Epidermal melanocyte (primary cell): Measurements from ENCODE around the gene INPP4B.
"Not testable (repeated sequence)": the region's sequence is repeated elsewhere in the genome, so short reads cannot be mapped to it uniquely, and the experiment has no call there.

Experiments
- DNase-seq: peaks from one replicate; pipeline ENCODE4 v3.0.0; 2011; ENCODE audit warnings: low spot score; ENCODE audit not compliant: insufficient read length

INPP4B gene

GRCh38 chr4:142687547-142688275 lies 158.4 kb downstream of the INPP4B start:
- no peak for DNase-seq

- DNase-seq, result no peak
These were observed 160.0 kb downstream of the INPP4B start for GRCh38 chr4:142686081-142686480.

- no peak for DNase-seq
These were observed 162.1 kb downstream of the INPP4B start for GRCh38 chr4:142683997-142684396.

GRCh38 chr4:142683503-142683902 lies 162.6 kb downstream of the INPP4B start:
- no peak for DNase-seq

GRCh38 chr4:142671516-142671915 lies 174.6 kb downstream of the INPP4B start:
- no peak for DNase-seq

GRCh38 chr4:142663828-142664227 lies 182.3 kb downstream of the INPP4B start:
- DNase-seq, result no peak

GRCh38 chr4:142660728-142661127 lies 185.4 kb downstream of the INPP4B start:
- no peak for DNase-seq

- DNase-seq, result no peak
These were observed 189.9 kb downstream of the INPP4B start for GRCh38 chr4:142656178-142656577.

- DNase-seq, result no peak
These were observed 197.7 kb downstream of the INPP4B start for GRCh38 chr4:142648378-142648777.

GRCh38 chr4:142645475-142646108 lies 200.5 kb downstream of the INPP4B start:
- no peak for DNase-seq

GRCh38 chr4:142644628-142645027 lies 201.5 kb downstream of the INPP4B start:
- not testable (repeated sequence) for DNase-seq

GRCh38 chr4:142637614-142638013 lies 208.5 kb downstream of the INPP4B start:
- no peak for DNase-seq

GRCh38 chr4:142631836-142632235 lies 214.3 kb downstream of the INPP4B start:
- no peak for DNase-seq

- DNase-seq, result no peak
These were observed 230.8 kb downstream of the INPP4B start for GRCh38 chr4:142615324-142615665.

- DNase-seq, result no peak
These were observed 231.3 kb downstream of the INPP4B start for GRCh38 chr4:142614621-142615323.

GRCh38 chr4:142607976-142608375 lies 238.1 kb downstream of the INPP4B start:
- no peak for DNase-seq

- no peak for DNase-seq
These were observed 245.1 kb downstream of the INPP4B start for GRCh38 chr4:142600952-142601351.

- no peak for DNase-seq
These were observed 248.0 kb downstream of the INPP4B start for GRCh38 chr4:142598132-142598531.

GRCh38 chr4:142596595-142596994 lies 249.5 kb downstream of the INPP4B start:
- no peak for DNase-seq

GRCh38 chr4:142596121-142596520 lies 250.0 kb downstream of the INPP4B start:
- no peak for DNase-seq

GRCh38 chr4:142595222-142595871 lies 250.8 kb downstream of the INPP4B start:
- DNase-seq, result no peak

- DNase-seq, result no peak
These were observed 260.7 kb downstream of the INPP4B start for GRCh38 chr4:142585411-142585810.
